ENCODE data around the gene TMEM178B.

Gene TMEM178B

GRCh38 chr7:141275350-141275749 lies 201.5 kb downstream of the TMEM178B start:
- DNase-seq: no peak

- no peak for DNase-seq
Observed at GRCh38 chr7:141276031-141276430, 202.2 kb downstream of the TMEM178B start.

GRCh38 chr7:141280100-141280499 lies 206.2 kb downstream of the TMEM178B start:
- DNase-seq: no peak

- DNase-seq: no peak
Observed at GRCh38 chr7:141281311-141281710, 207.4 kb downstream of the TMEM178B start.

GRCh38 chr7:141286522-141286921 lies 212.7 kb downstream of the TMEM178B start:
- DNase-seq: no peak

GRCh38 chr7:141287936-141288335 lies 214.1 kb downstream of the TMEM178B start:
- DNase-seq: no peak

GRCh38 chr7:141288626-141289025 lies 214.8 kb downstream of the TMEM178B start:
- DNase-seq: no peak

- DNase-seq: no peak
Observed at GRCh38 chr7:141290365-141290764, 216.5 kb downstream of the TMEM178B start.

- no peak for DNase-seq
Observed at GRCh38 chr7:141290973-141291372, 217.1 kb downstream of the TMEM178B start.

- DNase-seq: peak in 1 of 2 donors; percentile 7
Observed at GRCh38 chr7:141291541-141291940, 217.7 kb downstream of the TMEM178B start.

GRCh38 chr7:141294143-141294829 lies 220.4 kb downstream of the TMEM178B start:
- DNase-seq: no peak

GRCh38 chr7:141295367-141295895 lies 221.6 kb downstream of the TMEM178B start:
- no peak for DNase-seq

GRCh38 chr7:141300816-141301215 lies 227.0 kb downstream of the TMEM178B start:
- no peak for DNase-seq

GRCh38 chr7:141301544-141301943 lies 227.7 kb downstream of the TMEM178B start:
- no peak for DNase-seq

GRCh38 chr7:141302617-141303016 lies 228.8 kb downstream of the TMEM178B start:
- DNase-seq: no peak

- no peak for DNase-seq
Observed at GRCh38 chr7:141304291-141304690, 230.4 kb downstream of the TMEM178B start.

- DNase-seq: no peak
Observed at GRCh38 chr7:141306081-141306480, 232.2 kb downstream of the TMEM178B start.

- DNase-seq: no peak
Observed at GRCh38 chr7:141312395-141312794, 238.5 kb downstream of the TMEM178B start.

- DNase-seq: no peak
Observed at GRCh38 chr7:141312828-141313521, 239.1 kb downstream of the TMEM178B start.

GRCh38 chr7:141313896-141314295 lies 240.0 kb downstream of the TMEM178B start:
- no peak for DNase-seq

- no peak for DNase-seq
Observed at GRCh38 chr7:141317033-141317585, 243.2 kb downstream of the TMEM178B start.

GRCh38 chr7:141320287-141320686 lies 246.4 kb downstream of the TMEM178B start:
- no peak for DNase-seq

- DNase-seq: no peak
Observed at GRCh38 chr7:141322383-141322782, 248.5 kb downstream of the TMEM178B start.

GRCh38 chr7:141323826-141324225 lies 250.0 kb downstream of the TMEM178B start:
- DNase-seq: no peak

All from inflammatory macrophage treated with lipopolysaccharide for 1 hour (primary cell).